ENCODE data around the gene LHX4. TPM values are rescaled to one million over a fixed set of nuclear protein-coding genes. Genes with fewer than 3 reads are reported as not detected.

LHX4 gene
- total RNA-seq, 3 donors from 2014 or later (not counting 1 experiment from before 2014, with no cell fraction given) = 0.08 TPM; not detected in 2

DNA sequence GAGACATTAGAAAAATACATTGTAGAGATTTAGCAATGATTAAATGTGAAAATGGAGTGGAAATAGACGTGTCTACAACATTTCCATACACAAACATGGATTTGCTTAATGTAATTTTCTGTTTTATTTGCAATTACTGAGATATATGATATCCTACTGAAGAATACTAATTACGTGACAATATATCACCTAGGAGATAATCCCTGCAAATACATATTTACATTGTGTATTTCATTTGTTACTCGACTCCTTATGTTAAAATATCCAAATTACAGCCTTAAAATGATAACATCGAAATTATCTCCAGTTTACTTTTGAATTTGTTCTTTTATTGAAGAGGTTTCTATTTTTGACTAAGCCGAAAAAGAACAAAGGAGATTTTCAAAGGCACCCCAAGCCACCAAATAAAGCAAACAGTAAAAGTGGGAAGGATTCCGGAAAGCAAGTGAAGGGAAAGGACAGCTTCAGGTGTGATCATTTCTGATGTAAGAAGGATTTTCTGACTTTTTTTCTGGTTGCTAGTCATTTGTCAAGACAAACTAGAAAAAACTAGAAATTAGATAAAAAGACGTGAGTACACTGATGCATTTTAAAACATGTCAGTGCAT, 7.9 kb downstream of the LHX4 start:
- Histone ChIP-seq H3K4me1 (ENCODE audit: control insufficient read depth, insufficient read depth, low read length) (peaks cover 24% of the 10 kb centered on the region), H3K36me3 (ENCODE audit: control insufficient read depth, insufficient read depth, low read length) (no peaks in the 10 kb centered on the region), H3K9me3 (ENCODE audit: control insufficient read depth, insufficient read depth, low read length) (no peaks in the 10 kb centered on the region), H3K27ac (ENCODE audit: low read length) (no peak overlapping the region), H3K4me3 (ENCODE audit: low read length) (no peak overlapping the region), H3K27me3 (ENCODE audit: control insufficient read depth, insufficient read depth, low read length) (peaks cover 59% of the 10 kb centered on the region)
- TF ChIP-seq, protein P1, sequence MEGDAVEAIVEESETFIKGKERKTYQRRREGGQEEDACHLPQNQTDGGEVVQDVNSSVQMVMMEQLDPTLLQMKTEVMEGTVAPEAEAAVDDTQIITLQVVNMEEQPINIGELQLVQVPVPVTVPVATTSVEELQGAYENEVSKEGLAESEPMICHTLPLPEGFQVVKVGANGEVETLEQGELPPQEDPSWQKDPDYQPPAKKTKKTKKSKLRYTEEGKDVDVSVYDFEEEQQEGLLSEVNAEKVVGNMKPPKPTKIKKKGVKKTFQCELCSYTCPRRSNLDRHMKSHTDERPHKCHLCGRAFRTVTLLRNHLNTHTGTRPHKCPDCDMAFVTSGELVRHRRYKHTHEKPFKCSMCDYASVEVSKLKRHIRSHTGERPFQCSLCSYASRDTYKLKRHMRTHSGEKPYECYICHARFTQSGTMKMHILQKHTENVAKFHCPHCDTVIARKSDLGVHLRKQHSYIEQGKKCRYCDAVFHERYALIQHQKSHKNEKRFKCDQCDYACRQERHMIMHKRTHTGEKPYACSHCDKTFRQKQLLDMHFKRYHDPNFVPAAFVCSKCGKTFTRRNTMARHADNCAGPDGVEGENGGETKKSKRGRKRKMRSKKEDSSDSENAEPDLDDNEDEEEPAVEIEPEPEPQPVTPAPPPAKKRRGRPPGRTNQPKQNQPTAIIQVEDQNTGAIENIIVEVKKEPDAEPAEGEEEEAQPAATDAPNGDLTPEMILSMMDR (IDR thresholded peaks at IDR 0.05) = no peak
- 23% methylated on average over 1 of the region's 7 CpGs for WGBS (ENCODE audit: insufficient coverage)
- Mint-ChIP-seq H3K27me3 (ENCODE audit: low read depth in 2 of 2) (peaks cover 80 to 95% of the 10 kb centered on the region in 2 donors), H3K4me3 (no peak overlapping the region), H3K36me3 (no peaks in the 10 kb centered on the region), H3K9me3 (no peaks in the 10 kb centered on the region), H3K27ac (no peak overlapping the region), H3K4me1 (peaks cover 11 to 26% of the 10 kb centered on the region in 2 donors)
- DNase-seq = no peak
- intact Hi-C loops (cut with micrococcal nuclease) = no loop called here
- ATAC-seq = no peak

DNA sequence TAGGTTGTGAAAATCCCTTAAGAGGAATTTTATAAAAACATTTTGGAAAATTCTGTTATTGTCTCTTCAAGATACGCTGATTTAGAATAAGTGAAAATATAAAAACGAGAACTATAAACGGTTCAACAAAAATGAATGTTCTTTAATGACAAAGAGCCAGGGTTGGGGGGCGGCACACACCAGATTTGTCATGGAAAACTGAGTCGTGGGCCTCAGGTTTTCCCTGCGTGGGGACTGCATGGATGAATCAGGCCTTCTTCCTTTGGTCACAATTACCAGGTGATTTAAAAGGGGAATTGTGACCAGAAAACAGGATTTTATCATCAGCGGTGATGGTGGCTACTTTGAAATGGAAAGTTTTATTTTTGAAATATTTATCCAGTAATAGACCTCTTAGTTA, 8.6 kb downstream of the LHX4 start:
- peaks cover 76 to 91% of the 10 kb centered on the region in 2 donors for H3K27me3 Mint-ChIP-seq (ENCODE audit: low read depth in 2 of 2)
- H3K27ac Mint-ChIP-seq = no peak overlapping the region
- H3K4me1 Mint-ChIP-seq = peaks cover 11 to 21% of the 10 kb centered on the region in 2 donors
- Histone ChIP-seq H3K27me3 (ENCODE audit: control insufficient read depth, insufficient read depth, low read length) (peaks cover 52% of the 10 kb centered on the region), H3K27ac (ENCODE audit: low read length) (no peak overlapping the region), H3K36me3 (ENCODE audit: control insufficient read depth, insufficient read depth, low read length) (no peaks in the 10 kb centered on the region), H3K4me1 (ENCODE audit: control insufficient read depth, insufficient read depth, low read length) (peaks cover 19% of the 10 kb centered on the region), H3K4me3 (ENCODE audit: low read length) (no peak overlapping the region), H3K9me3 (ENCODE audit: control insufficient read depth, insufficient read depth, low read length) (no peaks in the 10 kb centered on the region)
- WGBS (ENCODE audit: insufficient coverage) = 11% methylated on average over 6 of the region's 7 CpGs
- H3K4me3 Mint-ChIP-seq = no peak overlapping the region
- DNase-seq = no peak
- intact Hi-C loops (cut with micrococcal nuclease) = no loop called here
- TF ChIP-seq, protein P1 (IDR thresholded peaks at IDR 0.05) = no peak
- no peak for ATAC-seq
- no peaks in the 10 kb centered on the region for H3K9me3 Mint-ChIP-seq
- no peaks in the 10 kb centered on the region for H3K36me3 Mint-ChIP-seq

DNA sequence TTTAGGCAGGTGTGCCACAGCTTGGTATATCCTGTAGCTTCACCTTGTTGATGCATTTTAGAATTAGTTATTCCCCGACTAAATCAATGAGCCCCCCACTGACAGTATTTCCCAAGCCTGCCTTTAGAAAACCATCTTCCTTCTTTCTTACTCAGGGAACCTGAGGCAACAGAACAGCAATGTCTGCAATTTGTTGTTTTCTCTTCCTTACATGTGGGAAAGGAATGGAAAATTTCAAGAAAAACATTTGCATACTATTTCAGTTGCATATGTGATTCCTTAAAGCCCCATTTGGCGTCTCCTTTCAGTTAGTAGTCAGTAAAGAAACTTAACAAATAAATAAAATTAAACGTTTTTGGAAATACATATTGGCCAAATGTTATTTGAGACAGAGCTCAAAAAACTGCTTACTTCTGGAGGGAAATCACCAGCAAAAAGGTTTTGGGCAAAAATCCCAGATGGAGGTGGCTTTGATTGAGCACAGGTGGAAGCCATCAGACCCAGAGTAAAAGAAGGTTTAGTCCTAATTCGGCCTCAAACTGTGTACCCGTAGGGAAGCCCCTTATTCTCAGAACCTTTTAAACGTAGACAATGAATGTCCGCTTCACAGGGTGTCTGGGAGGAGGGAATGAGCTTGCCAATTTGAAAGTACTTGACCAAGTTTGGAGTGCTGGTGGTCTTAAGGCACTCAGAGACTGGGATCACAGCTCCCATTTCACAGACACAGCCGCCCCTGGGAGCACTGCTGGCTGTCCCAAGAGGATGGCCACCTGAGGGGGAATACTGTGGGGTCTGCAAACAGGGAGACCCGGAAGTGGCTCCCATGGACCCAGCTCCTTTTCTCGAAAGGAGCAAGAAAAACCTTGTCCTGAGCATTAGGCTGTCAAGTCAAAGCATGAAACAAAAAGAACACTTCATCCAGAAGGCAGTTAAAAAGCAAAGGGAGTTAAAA, 9.4 kb downstream of the LHX4 start:
- ATAC-seq (no peak), DNase-seq (no peak)
- Histone ChIP-seq H3K36me3 (ENCODE audit: control insufficient read depth, insufficient read depth, low read length) (no peaks in the 10 kb centered on the region), H3K27ac (ENCODE audit: low read length) (no peak overlapping the region), H3K27me3 (ENCODE audit: control insufficient read depth, insufficient read depth, low read length) (peaks cover 49% of the 10 kb centered on the region), H3K4me3 (ENCODE audit: low read length) (no peak overlapping the region), H3K9me3 (ENCODE audit: control insufficient read depth, insufficient read depth, low read length) (no peaks in the 10 kb centered on the region), H3K4me1 (ENCODE audit: control insufficient read depth, insufficient read depth, low read length) (peaks cover 13% of the 10 kb centered on the region)
- no peaks in the 10 kb centered on the region for H3K9me3 Mint-ChIP-seq
- 23% methylated on average over 9 of the region's 10 CpGs for WGBS (ENCODE audit: insufficient coverage)
- peaks cover 7 to 17% of the 10 kb centered on the region in 2 donors for H3K4me1 Mint-ChIP-seq
- H3K36me3 Mint-ChIP-seq = no peaks in the 10 kb centered on the region
- H3K4me3 Mint-ChIP-seq = no peak overlapping the region
- intact Hi-C loops (cut with micrococcal nuclease) = no loop called here
- TF ChIP-seq, protein P1 (IDR thresholded peaks at IDR 0.05) = no peak
- H3K27ac Mint-ChIP-seq = no peak overlapping the region
- peaks cover 73 to 83% of the 10 kb centered on the region in 2 donors for H3K27me3 Mint-ChIP-seq (ENCODE audit: low read depth in 2 of 2)

All from natural killer cell (primary cell).